GM18499 (cell line): ENCODE measurements around the gene ADAMTS1.

Experiments
- ATAC-seq: cut with Tn5 transposase; IDR thresholded peaks from one replicate; pipeline ENCODE4 v1.9.1; 2021; ENCODE audit warnings: moderate number of reproducible peaks; ENCODE audit not compliant: insufficient read depth, unreplicated experiment

ADAMTS1 gene

GRCh38 chr21:26846036-26846931, 1.1 kb upstream of the ADAMTS1 start:
- no peak for ATAC-seq

- ATAC-seq = no peak
Measured at GRCh38 chr21:26845759-26846035, 488 bp upstream of the ADAMTS1 start.

GRCh38 chr21:26844258-26845065, 747 bp downstream of the ADAMTS1 start:
- no peak for ATAC-seq

GRCh38 chr21:26843933-26844257, 1.3 kb downstream of the ADAMTS1 start:
- no peak for ATAC-seq

- ATAC-seq = no peak
Measured at GRCh38 chr21:26842974-26843932, 2.0 kb downstream of the ADAMTS1 start.

- ATAC-seq = no peak
Measured at GRCh38 chr21:26842300-26842699, 2.9 kb downstream of the ADAMTS1 start.

- no peak for ATAC-seq
Measured at GRCh38 chr21:26840912-26841311, 4.3 kb downstream of the ADAMTS1 start.

GRCh38 chr21:26840201-26840600, 5.0 kb downstream of the ADAMTS1 start:
- no peak for ATAC-seq

- no peak for ATAC-seq
Measured at GRCh38 chr21:26837539-26837938, 7.7 kb downstream of the ADAMTS1 start.

- no peak for ATAC-seq
Measured at GRCh38 chr21:26836528-26836927, 8.7 kb downstream of the ADAMTS1 start.

- no peak for ATAC-seq
Measured at GRCh38 chr21:26835714-26836265, 9.4 kb downstream of the ADAMTS1 start.

GRCh38 chr21:26835027-26835713, 10.0 kb downstream of the ADAMTS1 start:
- ATAC-seq = no peak

GRCh38 chr21:26834181-26834905, 10.9 kb downstream of the ADAMTS1 start:
- no peak for ATAC-seq

- no peak for ATAC-seq
Measured at GRCh38 chr21:26833460-26833939, 11.7 kb downstream of the ADAMTS1 start.

- ATAC-seq = no peak
Measured at GRCh38 chr21:26833011-26833410, 12.2 kb downstream of the ADAMTS1 start.

- no peak for ATAC-seq
Measured at GRCh38 chr21:26832546-26832945, 12.7 kb downstream of the ADAMTS1 start.

- ATAC-seq = no peak
Measured at GRCh38 chr21:26826801-26827200, 18.4 kb downstream of the ADAMTS1 start.

GRCh38 chr21:26820509-26820908, 24.7 kb downstream of the ADAMTS1 start:
- no peak for ATAC-seq

GRCh38 chr21:26819740-26820324, 25.4 kb downstream of the ADAMTS1 start:
- no peak for ATAC-seq
